CD4-positive, alpha-beta T cell treated with Interleukin-4 for 1 hour (primary cell): ENCODE data around the gene COL26A1.

Experiments used
- DNase-seq, 2 donors: peaks; one replicate each; pipeline ENCODE4 v3.0.0-alpha.2; 2020 to 2022

Gene COL26A1

DNA sequence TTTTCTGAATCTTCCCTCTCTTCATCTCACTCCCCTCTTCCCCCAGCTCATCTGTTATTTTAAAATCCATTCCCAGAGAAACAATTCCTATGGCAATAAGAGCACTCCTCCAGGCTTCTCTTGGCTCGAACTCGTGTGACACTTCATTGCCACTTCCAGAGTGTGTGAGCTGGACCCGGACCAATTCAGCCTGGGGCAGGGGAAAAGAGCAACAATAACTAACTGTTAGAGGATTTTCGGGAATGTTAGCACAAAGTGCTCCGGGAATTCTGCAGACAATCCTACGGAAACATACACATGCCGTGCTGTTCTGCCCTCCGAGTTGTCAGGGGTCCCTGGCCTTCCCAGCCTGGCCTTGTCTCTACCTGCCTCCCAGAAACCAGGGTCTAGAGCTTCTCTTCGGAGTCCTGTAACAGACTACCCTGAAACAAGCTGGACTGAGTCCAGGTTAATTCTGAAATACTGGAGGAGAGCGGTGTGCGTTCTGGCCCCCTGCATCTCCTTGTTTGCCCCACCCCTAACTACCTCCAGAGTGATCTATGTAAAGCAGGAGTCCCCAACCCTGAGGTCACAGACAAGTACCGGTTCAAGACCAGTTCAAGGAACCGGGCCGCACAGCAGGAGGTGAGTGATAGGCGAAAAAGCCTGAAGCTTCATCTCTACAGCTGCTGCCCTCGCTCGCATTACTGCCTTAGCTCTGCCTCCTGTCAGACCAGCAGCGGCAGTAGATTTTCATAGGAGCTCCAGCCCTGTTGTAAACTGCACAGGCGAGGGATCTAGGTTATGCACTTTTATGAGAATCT lies 11.3 kb downstream of the COL26A1 start:
- DNase-seq: no peak

DNA sequence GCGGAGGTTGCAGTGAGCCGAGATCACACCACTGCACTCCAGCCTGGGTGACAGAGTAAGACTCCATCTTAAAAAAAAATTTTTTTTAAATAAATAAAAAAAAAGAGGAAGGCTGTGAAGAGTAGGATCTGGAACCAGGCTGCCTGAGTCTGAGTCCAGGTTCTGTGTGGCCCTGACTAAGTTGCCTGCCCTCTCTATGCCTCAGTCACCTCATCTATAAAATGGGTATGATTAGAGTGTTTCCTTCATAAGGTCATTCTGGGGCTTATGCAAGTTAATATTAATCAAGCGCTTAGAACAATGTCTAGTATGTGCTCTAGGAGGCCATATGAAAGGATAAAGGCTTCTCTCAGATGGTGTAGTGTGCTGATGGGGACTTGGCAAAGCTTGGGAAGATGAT lies 12.3 kb downstream of the COL26A1 start:
- DNase-seq: no peak

DNA sequence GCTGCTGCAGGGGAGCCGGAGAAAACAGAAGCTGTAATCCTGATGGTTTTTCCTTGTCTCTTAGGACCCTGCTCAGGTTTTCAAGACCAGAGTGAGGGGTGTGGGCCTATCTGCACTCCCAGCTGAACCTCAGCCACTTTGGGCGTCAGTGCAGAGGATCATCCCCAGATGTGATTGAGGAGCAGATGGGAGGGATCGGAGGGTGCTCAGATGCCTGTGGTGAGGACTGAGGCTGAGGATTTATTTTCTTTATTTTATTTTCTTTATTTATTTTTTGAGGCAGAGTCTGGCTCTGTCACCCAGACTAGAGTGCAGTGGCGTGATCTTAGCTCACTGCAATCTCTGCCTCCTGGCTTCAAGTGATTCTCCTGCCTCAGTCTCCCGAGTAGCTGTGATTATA lies 13.9 kb downstream of the COL26A1 start:
- no peak for DNase-seq

DNA sequence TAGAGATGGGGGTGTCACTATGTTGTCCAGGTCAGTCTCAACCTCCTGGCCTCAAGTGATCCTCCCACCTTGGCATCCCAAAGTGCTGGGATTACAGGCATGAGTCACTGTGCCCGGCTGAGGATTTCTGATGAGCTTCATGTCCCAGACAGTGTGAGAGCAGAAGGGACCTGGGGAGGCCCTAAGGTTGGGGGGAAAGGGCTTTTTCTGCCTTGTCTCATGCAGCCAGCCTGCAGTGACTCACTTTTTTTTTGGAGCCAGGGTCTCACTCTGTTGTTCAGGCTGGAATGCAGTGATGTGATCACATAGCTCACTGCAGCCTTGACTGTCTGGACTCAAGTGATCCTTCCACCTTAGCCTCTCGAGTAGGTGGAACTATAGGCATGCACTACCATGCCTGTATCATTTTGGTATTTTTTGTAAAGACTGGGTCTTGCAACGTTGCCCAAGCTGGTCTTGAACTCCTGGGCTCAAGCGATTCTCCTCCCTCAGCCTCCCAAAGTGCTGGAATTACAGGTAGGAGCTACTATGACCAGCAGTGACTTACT lies 14.6 kb downstream of the COL26A1 start:
- no peak for DNase-seq

DNA sequence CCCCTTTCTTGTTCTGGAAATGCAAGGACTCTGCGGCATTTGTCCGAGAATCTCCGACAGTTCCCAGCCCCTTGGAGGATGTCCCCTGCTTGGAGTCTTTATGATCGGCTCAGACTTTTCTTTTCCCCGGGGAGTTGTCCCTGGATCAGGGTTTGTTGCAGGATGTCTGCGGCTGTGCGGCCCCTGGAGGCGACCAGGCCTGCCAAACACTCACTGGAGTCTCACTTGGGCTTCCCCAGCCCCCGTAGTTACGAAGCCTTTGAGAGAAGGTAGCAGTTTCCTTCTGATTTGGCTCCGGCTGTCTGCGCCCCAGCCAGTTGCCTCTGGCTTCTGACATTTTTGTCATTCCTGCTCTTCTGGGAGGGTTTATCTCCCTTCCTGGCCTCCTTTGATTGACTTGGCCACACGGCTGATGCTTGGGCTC lies 16.1 kb downstream of the COL26A1 start:
- no peak for DNase-seq

DNA sequence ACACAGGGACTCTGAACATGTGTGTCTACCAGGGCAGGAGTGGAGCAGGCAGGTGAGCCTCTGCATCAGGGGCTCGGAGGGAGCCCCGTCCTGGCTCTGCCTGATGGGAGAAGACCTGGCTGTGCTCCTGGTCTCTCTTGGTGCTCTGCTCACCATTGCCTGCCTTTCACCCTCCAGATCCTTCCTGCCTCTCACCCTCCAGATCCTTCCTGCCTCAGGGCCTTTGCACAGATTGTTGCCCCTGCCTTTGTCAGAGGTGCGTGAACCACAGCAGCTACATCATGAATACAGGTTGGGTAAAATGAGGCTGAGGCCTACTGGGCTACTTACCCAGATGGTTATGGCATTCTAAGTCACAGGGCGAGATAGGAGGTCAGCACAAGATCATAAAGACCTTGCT lies 16.6 kb downstream of the COL26A1 start:
- no peak for DNase-seq

DNA sequence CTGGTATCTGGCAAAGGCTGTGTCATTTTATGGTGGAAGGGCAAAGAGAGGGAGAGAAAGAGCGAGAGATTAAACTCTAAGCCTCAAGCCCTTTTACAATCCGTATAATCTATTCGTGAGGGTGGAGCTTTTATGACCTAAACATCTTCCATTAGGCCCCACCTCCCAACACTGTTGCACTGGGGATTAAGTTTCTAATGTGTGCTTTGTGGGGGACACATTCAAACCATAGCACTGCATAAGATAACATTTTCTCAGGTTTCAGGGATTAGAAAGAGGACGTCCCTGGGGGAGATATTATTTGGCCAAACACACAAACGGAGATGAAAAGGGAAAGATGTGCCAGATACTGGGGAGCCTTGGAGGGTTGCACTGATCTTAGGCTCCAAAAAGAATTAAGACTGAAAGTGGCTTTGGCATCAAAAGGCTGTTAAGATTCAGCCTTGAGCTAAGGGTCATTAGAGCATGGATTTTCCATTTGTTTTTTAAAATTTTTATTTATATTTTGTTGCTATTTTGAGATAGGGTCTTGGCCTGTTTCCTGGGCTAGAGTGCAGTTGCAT lies 19.0 kb downstream of the COL26A1 start:
- DNase-seq: no peak

DNA sequence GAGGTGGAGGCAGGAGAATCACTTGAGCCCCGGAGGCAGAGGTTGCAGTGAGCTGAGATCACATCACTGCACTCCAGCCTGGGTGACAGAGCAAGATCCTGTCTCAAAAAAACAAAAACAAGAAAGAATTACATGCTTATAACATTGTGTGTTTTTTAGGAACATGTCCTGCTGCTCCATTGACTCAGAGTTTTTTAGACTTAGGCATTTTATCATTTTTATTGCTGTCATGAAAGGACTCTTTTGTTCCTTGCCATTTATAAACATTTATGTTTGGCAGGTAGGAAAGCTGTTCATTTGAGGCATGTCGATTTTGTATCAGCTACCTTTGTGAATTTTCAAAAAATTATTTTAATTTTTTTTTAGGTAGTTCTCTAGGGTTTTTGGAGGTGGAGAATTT lies 20.3 kb downstream of the COL26A1 start:
- DNase-seq: no peak

DNA sequence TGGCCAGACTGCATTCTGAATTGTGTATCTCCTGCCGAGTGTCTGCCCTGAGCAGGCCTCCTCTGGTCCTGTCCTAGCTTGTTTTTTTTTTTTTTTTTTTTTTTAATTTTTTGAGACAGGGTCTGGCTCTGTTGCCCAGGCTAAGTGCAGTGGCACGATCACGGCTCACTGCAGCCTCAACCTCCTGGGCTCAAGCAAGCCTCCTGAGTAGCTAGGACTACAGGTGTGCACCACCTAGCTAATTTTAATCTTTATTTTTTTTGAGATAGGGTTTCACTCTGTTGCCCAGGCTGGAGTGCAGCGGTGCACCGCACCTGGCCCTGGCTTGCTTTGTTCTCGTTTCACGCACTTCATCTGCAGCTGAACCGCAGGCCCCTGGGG lies 23.5 kb downstream of the COL26A1 start:
- DNase-seq: no peak

DNA sequence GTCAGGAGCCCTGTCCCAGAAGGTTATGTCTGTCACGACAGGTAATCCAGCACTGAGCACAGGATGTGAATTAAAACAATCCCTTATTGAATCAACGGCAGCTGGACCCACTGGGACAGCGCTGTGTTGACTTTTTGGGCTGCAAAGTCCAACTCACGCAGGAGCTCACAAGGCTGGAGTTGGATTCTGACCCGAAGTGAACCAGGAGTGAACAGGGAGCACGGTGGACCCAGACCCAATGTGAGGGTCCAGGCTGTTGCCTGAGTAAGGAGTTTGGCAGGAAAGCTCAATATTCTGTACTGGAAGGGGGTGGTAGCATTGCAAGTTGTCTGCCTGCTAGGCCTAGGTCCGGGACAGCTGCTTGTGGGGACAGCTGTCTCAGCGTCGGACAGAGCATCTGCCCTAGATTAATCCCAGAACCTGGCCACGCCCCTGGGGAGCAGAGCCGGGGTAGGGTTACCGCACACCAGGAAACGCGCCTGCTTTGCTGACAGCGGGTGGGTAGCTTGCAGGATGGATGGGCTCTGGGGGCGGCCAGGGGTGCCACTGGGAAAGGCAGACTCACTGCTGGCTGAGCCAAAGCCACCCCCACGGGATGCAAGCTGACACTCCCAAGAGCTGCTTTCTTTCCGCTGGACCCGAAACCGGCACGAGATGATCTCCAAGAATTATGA lies 24.0 kb downstream of the COL26A1 start:
- no peak for DNase-seq

DNA sequence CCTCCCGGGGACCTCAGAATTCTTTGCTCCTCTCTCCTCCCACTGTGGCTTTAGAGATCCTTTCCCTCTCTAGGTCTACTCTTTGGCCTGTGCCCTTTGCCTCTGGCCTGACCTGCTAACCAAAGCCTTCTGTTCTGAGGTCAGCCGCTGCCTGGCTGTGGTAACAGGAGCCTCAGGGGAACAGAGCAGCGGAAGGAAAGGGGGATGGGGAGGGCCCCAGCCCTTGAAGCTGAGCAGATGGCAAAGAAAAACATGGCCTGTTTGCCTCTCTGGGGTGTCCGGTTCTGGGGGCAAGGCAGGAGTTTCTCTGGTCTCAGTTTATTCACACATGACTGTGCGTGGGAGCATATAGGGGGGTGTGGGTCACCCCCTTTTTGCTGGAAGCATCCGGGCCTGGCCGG lies 28.2 kb downstream of the COL26A1 start:
- DNase-seq: peak; percentile 20 to 42

DNA sequence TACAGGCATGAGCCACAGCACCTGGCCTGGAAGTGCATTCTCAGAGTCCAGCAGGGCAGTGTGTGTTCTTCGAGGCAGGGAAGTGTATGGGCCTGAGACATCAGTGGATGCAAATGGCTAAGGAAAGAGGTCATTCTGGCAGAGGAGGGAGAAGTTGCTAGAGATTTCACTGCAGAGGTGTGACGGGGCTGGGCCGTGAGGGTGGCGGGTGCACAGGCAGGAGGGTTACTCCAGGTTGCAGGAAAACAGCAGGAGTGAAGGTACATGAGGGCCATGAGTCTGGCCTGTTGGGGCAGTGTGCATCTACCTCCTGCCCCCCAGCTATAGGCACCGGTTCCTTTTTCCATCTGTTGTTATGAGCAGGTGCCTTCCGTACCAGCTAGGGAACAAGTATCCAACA lies 29.3 kb downstream of the COL26A1 start:
- no peak for DNase-seq

DNA sequence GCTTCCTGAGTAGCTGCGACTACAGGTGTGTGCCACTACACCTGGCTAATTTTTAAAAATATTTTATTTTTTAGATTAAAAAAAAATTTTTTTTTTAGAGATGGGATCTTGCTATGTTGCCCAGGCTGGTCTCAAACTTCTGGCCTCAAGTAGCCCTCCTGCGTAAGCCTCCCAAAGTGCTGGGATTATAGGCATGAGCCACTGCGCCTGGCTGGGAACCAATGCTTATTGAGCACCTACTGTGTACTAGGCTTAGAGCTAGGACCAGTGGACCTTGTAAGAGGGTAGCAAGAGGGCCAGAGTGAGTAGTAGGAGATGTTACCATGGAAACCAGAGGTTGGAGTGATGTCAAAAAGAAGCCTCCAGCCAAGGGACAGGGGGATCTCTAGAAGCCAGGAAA lies 31.2 kb downstream of the COL26A1 start:
- DNase-seq: no peak

DNA sequence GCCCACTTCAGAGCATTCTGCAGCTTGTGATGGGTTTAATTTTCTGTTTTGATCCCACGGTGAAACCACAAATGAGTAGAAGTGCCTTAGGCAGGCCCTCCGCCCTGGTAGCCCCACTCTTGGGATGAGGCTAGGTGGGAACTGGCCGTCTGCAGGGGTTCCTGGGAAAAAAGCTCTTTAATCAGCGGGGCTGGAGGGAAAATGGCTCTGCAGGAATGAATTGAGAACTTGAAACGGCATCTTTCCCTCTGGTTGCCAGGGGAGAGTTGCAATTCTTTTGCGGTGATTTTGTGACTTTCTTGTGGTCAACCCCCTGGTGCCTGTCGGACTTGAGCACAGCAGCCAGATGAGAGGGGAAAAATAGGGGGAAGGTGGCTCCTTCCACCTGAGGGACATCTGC lies 32.7 kb downstream of the COL26A1 start:
- DNase-seq: no peak

DNA sequence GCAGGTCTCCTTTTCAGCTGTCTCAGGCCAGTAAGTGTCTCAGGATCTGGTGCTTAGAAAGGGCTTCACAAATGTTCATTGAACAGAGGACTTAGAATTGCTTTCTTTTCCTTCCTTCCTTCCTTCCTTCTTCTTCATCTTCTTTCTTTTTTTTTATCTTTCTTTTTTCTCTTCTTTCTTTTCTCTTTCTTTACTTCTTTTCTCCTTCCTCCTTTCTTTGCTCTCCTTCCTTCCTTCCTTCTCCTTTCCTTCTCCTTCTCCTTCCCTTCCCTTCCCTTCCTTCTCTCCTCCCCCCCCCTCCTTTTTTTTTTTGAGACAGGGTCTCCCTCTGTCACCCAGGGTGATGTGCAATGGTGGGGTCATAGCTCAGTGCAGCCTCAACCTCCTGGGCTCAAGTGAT lies 34.6 kb downstream of the COL26A1 start:
- DNase-seq: no peak

DNA sequence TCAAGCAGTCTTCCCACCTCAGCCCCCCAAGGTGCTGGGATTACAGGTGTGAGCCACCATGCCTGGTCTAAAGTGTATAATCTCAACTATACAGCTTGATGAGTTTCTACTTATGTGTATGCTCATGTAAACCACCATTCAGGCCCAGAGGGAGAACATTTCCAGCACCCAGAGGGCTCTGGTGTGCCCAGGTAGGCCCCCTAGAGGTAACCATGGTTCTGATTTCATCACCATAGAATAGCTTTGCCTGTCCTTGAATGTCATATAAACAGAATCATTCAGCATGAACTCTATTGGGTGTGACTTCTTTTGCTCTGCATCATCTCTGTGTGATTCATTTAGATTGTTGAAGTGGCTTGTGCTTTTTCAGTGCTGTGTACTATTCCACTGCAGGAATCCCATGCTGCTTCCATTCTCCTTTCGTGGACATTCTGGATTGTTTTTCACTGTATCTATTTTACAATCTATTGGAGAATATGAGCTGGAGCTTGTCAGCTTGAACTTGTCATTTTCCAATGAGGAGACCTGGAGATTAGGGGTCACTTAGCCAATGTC lies 35.2 kb downstream of the COL26A1 start:
- no peak for DNase-seq

DNA sequence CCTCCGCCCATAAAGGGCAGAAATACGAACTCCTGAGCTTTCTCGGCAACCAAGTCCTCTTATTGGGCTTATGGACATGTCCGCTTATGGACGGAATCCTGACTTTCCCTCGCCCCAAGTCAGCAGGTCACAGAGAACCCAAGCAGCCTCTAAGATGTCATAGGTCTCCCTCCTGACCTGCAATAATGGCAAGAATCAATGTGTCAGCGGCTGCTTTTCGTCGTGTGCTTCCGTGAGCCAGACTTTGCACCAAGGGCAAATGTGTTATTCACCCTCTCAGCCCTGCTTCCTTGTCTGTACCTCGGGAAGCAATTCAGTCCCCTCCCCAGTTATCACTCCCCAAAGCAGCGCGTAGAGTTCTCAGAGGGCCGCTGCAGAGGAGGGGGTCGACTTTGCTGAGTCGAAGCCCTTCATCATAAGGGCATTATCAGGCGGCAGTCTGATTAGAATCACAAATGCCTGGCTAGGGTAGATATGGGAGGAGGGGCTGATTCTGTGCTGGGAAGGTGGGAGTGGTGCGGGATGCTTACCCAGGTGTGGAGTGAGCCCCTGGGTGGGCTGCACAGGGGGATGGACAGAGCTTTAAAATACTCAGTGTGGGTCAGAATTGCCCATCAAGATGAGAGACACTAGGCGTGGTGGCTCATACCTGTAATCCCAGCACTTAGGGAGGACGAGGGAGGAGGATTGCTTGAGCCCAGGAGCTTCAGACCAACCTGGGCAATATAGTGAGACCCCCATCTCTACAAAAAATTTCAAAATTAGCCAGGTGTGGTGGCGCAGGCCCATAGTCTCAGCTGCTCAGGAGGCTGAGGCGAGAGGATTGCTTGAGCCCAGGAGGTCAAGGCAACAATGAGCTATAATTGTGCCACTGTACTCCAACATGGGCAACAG lies 36.0 kb downstream of the COL26A1 start:
- DNase-seq: no peak

DNA sequence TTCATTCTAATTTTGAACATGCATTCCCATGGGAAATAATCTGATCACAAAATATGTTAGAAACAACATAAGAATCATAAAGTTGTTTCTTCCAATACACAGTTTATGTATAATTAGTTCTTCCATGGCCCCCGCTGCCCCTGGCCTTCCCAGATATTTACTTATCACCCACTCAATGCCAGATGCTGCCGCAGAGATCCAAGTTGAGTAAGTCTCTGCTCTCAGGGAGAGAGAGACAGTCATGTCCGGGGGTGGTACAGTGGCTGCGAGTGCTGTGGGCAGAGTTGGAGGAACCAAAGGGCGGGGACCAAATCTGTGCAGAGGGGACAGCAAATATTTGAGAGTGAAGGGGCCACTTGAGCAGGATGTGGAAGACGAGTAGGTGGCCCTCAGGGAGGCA lies 37.1 kb downstream of the COL26A1 start:
- no peak for DNase-seq

DNA sequence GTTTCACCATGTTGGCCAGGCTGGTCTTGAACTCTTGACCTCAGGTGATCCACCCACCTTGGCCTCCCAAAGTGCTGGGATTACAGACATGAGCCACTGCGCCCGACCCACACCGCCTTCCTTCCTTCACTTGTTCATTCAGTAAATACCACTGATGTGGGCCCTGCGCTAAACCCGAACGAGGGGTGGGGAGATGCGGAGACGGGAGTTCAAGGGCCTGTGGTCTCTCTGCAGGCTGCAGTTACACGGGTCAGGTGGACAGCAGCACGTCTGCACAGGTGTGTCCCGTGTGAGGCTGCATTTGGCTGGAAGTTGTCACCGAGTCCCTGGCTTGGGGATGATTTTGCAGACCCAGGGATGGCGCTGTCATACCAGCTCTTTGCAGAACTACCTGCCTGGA lies 38.1 kb downstream of the COL26A1 start:
- no peak for DNase-seq

DNA sequence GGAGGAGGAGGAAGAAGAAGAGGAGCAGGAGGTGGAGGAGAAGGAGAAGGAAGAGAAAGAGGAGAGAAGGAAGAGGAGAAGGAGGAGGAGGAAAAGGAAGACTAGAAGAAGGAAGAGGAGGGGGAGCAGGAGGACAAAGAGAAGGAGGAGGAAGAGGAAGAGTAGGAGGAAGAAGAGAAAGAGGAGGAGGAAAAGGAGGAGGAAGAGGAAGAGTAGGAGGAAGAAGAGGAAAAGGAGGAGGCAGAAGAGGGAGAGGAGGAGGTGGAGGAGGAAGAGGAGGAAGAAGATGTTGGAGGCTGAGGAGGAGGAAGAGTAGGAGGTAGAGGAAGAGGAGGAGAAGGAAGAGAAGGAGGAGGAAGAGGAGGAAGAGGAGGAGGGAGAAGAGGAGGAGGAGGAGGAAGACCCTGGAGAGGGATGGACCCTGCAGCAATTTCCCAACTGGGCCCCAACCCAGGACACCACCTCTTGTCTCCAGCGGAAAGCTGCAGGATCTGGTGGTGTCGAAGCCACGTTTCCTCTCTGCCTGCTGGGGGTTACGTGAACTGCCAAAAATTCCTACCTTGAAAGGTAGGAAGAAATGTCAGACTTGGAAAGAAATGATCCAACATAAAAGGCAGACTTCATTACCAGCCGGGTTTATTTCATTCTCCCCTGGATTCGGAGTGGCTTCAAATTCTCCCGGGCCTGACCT lies 38.9 kb downstream of the COL26A1 start:
- no peak for DNase-seq

DNA sequence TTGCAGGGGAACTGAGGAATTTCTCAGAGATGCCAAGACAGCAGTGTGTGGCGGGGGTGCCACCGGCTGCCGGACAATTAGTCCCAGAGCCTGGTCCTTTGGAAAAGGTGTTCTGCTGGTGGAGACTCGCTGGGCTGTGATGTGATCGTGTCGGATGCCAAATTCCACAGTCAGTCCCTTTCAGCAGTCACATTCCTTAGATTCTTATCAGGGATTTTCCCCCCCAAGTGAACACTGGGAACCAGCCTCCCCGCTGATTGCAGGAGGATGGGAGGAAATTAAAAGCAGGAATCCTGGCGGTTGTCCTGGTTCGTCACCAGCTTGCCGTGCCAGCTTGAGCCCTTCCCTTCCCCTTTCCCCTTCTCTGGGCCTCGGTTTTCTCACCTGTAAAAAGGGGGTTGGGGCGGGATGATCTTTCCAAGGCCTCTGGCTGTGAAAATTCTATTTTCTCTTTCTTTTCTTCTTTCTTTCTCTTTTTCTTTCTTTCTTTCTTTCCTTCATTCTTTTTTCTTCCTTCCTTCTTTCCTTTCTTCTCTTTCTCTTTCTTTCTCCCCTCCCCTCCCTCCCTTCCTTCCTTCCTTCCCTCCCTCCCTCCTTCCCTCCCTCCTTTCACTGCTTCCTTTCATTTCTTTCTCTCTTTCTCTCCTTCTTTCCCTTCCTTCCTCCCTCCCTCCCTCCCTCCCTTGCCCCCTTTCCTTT lies 39.6 kb downstream of the COL26A1 start:
- no peak for DNase-seq
